ENCODE results near the gene CABP1. TPM values are rescaled to one million over a fixed set of nuclear protein-coding genes. Genes with fewer than 3 reads are reported as not detected.
A peak's percentile ranks its signal among the peaks of the same experiment; 100 is the strongest.

The CABP1 gene
- polyA plus RNA-seq, 3 donors = 4.7 to 6.6 (median 5.4) TPM

- no peak for DNase-seq
These were observed 11.5 kb upstream of the CABP1 start for GRCh38 chr12:120628919-120629318.

- DNase-seq = no peak
These were observed 10.1 kb upstream of the CABP1 start for GRCh38 chr12:120630104-120630892.

GRCh38 chr12:120631097-120631496 is 9.3 kb upstream of the CABP1 start:
- DNase-seq = no peak

- peak; percentile 79 for DNase-seq
These were observed 721 bp downstream of the CABP1 start for GRCh38 chr12:120640861-120641833.

GRCh38 chr12:120642121-120642520 is 1.7 kb downstream of the CABP1 start:
- DNase-seq = no peak

- no peak for DNase-seq
These were observed 2.4 kb downstream of the CABP1 start for GRCh38 chr12:120642826-120643225.

- no peak for DNase-seq
These were observed 3.1 kb downstream of the CABP1 start for GRCh38 chr12:120643574-120643973.

GRCh38 chr12:120646044-120646443 is 5.6 kb downstream of the CABP1 start:
- no peak for DNase-seq

- no peak for DNase-seq
These were observed 6.9 kb downstream of the CABP1 start for GRCh38 chr12:120647375-120647755.

- no peak for DNase-seq
These were observed 9.2 kb downstream of the CABP1 start for GRCh38 chr12:120649442-120650232.

- DNase-seq = no peak
These were observed 9.8 kb downstream of the CABP1 start for GRCh38 chr12:120650233-120650690.

- DNase-seq = no peak
These were observed 11.4 kb downstream of the CABP1 start for GRCh38 chr12:120651821-120652220.

GRCh38 chr12:120652656-120653435 is 12.4 kb downstream of the CABP1 start:
- DNase-seq = no peak

GRCh38 chr12:120653611-120654010 is 13.2 kb downstream of the CABP1 start:
- no peak for DNase-seq

GRCh38 chr12:120654656-120655055 is 14.2 kb downstream of the CABP1 start:
- no peak for DNase-seq

- DNase-seq = no peak
These were observed 15.6 kb downstream of the CABP1 start for GRCh38 chr12:120656008-120656407.

- no peak for DNase-seq
These were observed 18.1 kb downstream of the CABP1 start for GRCh38 chr12:120658286-120659150.

- no peak for DNase-seq
These were observed 18.7 kb downstream of the CABP1 start for GRCh38 chr12:120659151-120659525.

- no peak for DNase-seq
These were observed 21.0 kb downstream of the CABP1 start for GRCh38 chr12:120661432-120661831.

- no peak for DNase-seq
These were observed 22.5 kb downstream of the CABP1 start for GRCh38 chr12:120662879-120663278.
